NCI-H526 (cell line): ENCODE measurements around the gene KCNJ12.

Source experiments
- DNase-seq, 2 experiments: peaks; one replicate each; lab custom pipeline; 2025; lab: John Stamatoyannopoulos, UW

The KCNJ12 gene

DNA sequence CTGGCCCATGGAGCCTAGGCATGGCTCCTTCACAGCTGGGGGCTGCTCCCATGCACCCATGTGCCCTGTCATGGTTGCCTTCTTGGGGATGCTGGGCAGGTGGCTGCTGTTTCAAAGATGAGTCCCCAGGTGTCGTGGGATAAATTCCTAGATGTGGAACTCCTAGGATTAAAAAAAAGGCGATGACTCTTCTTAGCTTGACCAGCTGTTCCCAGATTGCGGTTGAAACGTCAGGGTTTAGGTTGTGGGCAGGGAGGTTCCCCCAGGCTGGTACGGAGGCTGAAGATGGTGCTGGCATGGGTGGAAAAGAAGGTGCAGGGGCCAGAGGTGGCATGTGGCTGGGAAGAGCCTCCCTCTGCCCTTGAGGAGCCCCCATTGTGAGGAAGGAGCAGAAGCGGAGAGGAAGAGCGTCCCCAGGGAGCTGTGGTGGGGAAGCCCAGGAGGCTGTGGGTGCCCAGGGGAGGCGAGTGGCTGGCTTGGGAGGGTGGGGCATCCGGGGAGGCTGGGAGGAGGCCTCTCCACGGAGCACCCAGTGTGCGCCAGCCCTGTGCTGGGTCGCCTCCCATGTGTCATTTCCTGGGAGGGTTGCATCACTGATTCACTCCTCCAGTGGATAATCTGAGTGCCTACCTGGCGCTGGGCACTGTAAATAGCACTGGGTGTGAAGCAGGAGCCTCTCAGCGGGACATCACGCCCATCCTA is 7.5 kb upstream of the KCNJ12 start:
- DNase-seq: no peak

DNA sequence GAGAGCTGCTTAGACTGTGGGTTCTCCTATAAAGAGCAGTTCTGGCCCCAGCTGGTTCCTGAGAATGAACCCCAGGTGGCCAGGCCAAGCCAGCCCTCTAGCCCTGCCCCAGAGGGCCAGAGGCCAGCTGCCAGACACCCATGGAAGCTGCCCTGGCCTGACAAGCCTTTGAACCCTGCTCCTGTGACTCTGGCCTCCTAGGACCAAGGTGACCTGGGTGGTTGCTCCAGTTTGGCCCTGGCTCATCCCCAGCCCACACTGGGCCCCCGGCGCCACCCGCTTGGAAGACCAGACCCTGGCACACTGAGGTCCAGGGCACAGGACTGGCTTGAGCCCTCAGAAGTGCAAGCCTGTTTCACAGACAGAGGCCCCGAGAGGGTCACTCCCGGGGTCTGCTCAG is 6.8 kb upstream of the KCNJ12 start:
- DNase-seq: no peak

DNA sequence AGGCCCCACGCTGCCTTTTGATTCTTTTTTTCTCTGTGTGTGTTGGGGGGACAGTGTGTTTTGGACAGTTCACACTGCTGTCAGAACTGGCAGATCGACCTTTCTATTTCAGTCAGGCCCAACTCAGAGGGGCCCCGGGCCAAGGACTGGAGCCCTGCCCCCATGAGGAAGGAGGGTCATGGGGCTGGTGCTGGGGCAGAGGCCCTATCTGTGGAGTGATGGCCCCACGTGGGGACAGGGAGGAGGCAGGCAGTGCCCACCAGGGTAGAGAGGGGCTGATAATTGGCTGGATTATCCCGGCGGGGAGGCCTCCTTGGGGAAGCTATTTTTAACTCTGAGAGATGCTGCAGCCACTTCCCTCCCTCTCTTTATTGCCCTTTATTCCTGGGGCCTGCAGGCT is 5.7 kb upstream of the KCNJ12 start:
- DNase-seq: no peak

DNA sequence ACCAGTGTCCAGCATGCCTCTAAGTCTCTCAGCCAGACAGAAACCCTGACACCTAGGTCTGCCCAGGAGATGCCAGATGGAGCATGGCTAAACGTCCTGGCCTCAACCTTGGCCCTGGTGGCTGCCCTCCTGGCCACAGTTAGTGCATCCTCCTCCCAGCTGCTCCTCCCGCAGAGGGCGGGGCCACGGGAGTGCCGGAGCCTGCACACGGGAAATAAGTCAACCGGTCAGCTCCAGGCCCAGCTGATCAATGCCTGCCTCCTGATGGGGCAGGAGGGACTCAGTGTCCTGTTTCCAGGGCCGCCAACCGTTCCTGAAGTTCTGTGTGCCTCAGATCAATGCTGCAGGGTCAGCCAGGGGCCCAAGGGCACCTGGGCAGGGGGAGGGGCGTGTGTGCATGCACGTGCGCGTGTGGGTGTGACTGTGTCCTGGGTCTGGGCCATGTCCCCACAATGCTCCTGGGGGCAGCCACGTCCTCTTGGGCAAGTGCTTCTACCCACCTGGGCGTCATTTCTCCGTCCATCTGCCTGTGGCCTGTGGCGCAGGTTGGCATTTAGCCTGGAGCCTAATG is 4.6 kb upstream of the KCNJ12 start:
- DNase-seq: no peak

DNA sequence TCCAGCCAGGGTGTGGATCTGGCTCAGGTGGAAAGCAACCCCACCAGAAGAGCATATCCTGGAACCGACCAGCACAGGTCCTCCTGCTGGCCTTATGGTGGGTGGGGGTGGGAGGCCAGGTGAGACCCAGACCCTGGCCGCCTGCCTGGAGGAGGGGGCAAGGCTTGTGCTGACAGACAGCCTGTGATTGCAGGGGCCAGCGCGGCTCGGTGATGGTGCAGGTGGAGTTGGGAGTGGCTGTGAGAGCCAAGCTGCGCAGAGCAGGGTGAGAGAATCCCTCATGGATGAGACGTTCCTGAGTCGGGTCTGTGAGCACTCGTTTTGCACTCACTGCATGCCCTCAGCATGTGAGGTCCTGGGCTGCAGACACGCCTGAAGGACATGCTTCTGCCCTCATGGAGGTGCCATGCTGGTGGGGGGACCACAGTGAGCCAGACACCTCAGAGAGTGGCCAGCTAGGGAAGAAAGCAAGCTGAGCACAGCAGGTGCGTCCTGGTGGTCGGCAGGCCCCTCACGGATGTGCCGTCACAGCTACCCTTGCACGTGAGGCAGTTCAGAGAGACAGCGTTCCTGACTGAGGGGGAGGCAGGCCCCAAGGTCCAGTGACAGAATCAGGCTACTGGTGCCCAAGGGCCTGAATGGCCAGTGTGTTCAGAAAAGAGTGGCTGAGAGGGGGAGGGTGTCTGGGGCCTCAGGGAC is 3.8 kb upstream of the KCNJ12 start:
- no peak for DNase-seq

DNA sequence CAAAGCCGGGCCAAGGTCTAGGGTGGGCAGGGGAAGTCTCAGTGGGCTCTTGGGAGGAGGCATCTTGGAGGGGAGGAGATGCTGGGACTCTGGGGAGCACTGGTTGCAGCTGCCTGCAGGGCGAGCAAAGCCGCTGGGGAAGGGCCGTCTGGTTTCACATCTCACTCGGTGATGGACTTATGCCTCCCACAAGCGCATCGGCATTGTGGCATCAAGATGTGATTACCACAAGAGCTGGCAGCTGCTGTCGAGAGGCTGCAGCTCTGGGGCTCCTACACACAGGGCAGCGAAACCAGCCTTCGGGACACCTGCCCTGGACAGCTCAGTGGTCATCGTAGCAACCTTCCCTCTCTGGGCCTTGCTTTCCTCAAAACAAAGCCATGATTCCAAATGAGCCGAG is 3.1 kb upstream of the KCNJ12 start:
- no peak for DNase-seq

DNA sequence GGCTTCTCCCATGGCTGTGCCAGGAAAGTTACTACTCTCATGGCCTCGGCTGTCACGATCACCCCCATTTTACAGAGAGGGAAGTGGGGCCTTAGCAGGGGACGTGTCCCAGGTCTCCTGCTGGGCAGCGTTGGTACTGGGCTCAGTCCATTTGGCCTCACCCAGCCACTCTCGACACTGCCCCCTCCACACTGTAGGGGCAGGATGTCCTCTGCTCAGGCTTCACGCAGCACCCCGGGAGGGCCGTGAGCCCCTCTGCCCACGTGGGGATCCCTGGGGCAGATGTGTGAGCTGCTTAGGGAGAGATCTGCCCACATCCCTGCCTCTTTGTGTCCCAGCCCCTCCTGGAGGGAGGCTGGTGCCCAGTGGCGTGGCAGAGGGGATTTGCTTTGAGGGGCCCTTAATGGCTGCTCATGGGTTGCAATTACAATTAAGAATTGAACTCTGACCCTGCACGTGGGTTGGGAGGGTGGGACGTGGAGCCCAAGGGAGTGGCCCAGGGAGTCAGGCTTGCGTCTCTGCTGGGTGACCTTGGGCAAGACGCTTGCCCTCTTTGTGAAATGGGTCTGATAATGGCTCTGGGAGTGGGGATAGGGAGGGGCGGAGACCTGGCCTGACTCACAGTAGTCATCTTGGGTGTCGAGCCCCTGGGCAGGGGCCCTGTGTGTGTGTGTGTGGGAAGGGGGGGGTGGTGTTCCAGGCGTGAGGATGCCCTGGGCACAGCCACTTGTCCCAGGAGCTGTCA is 2.3 kb upstream of the KCNJ12 start:
- no peak for DNase-seq

DNA sequence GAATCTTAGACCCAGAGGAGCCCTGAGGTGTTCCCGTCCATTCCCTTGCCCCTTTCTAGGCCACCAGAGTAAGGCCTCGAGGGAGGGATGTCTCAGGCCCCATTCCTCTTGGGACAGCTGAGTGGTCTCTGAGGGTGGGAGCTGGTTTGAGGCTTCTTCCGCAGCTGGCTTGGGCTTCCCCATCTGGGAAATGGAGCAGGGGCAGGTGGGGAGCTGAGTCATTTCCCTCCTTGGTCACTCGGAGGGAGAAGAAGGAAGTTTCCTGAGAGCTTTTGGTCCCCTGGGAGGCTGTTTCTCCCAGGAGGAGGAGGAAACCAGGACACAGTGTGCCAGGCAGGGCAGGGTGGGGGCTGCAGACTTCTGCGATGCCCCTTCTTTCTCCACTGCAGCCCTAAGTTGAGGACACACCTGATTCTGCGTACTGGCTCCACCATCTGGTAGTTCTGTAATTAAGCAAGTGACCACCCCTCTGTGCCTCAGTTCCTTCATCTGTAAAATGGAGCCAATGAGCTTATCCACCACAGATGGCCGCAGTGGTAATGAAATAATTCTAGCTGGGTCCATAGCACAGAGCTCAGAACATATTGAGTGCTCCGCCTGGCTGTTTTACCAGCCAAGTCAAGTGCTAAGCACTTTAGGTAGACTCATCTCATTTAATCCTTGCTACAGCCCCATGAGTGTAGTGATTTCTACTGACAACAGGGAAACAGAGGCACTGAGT is 1.6 kb upstream of the KCNJ12 start:
- DNase-seq: no peak

DNA sequence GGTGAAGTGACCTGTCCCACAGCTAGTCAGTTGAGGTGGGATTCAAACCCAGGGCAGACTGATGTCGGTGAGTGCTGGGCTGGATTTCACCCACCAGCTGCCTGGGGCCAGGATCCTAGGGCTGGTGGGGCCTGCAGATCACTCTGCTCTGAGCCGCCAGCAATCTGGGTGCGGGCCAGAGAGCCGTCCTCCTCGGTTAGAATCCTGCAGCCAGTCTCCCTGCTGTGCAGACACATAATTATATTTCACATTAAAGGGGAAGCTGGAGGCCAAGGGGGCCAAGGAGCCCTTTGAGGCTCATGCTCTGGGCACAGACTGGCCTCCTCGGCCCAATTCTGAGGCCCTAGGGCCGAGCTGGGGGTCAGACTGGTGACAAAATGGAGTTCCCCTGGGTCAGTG is 996 bp upstream of the KCNJ12 start:
- DNase-seq: no peak

DNA sequence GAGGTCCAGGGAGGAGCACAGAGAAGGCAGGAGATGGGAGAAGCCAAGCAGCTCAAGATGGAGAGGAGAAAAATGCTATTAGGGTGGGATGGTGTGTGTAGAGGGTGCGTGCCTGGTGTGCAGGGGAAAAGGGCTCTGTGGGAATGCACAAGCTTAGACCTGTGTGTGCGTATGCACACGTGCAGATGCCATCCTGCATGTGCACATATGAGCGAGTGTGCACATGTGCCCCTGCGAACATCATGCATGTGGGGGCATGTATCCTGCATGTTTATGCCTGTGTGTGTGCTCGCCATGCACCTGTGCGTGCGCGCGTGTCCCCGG is 438 bp upstream of the KCNJ12 start:
- no peak for DNase-seq

DNA sequence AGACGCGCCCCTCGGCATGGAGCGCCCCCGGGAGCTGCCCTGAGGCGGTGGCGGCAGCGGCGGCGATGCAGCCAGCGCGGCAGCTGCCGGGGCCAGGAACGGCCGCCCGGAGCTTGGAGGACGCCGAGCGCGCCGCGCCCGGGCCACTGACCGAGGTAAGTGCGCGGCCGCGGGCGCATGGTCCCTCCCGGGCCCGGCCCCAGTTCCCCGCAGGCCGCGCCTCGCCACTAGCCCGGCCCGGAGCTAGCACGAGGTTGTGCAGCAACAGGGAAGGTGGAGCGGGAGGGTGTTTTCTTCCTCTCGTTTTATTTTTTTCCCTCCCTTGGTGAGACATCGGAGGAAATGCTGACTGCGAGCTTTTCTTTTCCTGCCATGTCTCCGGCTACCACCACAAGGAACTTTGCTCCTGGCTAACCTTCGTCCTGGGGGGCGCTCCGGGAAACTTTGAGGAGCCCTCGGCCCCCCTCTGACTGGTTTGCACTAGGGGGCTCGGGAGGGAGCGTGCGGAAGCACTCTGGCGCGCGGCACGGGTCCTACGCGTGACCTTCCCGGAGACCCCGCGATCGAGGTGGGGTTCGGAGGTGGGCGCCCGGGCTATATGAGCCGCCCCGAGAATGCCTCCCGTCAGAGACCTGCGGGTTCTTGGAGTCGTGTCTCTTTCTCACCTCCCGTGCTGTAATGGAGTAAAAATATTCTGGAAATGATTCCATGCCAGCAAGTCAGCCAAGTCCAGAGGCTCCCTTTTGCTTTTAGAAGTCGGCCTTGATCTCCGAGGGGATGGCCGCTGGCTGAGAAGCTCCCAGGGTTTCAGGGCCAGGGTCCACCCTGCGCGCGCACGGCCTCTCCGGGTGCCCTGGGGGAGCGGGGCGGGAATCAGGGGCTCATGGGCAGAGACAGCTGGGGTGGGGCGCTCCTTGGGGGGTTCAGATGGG is 868 bp downstream of the KCNJ12 start:
- DNase-seq: peak in 1 of 2 experiments; percentile 51

DNA sequence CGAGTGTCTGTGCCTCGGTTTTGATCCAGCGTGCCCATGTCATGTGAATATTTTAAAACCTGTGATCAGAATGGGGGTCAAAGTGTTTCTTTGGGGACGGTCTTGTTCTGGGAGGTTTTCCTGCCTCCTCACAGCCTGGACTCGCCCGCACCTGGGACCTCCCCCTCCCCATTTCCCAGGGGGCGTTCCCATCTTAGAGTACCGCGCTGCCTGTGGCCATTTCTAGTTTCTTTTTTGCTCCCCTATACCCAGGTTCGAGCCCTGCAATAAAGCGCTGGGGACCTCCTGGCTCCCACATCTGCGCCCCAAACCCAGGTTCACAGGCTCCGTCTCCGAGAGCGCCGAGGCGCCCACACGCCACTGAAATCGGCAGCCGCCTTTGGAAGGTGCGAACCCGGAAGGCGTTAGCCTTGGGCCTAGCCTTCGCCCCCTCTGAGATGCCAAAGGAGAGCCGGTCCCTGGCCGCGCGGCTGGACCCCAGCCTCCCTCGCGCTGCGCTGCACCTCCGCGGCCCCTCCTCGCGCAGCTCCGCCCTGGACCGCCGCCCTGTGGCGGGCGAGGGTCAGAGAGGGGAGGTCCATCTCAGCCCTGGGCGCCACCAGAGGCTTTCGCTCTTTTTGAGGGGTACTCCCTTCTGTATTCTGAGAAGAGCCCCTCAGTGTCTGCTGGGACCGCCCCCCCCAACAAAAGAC is 1.7 kb downstream of the KCNJ12 start:
- no peak for DNase-seq

DNA sequence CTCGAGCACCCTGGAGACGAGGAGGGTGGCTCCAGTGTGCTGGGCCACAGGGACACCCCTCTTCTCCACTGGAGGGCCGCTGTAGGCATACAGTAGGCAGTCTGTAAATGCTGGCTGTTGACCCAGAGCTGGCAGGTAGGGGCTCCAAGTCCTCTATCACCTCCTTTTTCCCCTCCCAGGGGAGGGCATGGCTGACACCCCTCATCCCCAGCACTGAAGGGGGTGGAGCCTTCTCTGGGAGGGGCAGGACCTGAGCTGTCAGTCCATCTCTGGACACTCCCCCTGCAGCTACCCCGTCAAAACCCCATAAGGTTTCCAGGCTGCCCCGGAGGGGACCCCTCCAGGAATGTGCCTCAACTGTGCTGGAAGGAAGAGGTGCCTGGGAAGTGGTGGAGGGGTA is 2.4 kb downstream of the KCNJ12 start:
- DNase-seq: no peak

DNA sequence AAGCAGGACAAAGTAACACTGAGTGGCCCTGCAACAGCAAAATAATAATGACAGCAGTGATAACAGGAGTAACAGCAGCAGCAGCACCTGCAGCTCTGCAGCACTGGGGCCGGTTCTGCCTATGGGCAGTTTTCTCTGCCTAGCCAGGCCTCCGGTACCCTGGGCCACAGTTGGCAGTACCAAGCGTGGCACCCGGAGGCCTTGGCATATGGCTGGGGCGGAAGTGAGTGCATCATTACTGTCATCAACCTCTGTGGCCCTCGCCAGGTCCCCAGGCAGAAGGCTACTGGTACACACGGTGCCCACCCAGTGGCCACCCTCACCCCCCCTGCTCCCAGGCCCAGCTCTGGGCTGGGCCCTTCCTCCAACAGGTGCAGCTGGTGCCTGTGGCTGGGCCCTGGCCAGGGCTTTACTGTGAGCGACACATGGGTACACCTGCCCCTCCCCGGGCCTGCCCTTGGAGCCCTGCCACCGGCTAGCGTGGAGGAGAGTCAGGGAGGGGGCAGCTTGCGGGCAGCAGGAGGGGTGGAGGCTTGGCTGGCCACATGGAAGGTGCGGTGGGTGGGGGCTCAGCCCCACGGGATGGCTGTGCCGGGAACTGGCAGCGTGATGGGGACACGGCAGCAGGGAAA is 3.0 kb downstream of the KCNJ12 start:
- no peak for DNase-seq

DNA sequence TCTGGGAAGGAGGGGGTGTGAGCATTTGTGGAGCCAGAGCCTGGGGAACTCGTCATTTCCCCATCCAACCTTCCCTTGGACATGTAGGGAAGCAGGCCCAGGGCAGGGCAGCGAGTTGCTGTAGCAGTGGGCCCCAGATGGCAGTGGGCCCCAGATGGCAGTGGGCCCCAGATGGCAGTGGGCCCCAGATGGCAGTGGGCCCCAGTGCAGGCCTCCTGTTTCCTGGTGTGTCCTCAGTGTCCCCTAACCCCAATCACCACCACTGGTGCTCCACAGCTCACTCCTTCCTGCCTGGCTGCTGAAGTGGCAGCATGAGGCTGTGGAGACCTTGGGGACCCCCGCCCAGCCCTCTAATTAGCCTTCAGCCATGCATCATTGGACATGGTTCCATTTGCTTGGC is 4.5 kb downstream of the KCNJ12 start:
- DNase-seq: no peak

DNA sequence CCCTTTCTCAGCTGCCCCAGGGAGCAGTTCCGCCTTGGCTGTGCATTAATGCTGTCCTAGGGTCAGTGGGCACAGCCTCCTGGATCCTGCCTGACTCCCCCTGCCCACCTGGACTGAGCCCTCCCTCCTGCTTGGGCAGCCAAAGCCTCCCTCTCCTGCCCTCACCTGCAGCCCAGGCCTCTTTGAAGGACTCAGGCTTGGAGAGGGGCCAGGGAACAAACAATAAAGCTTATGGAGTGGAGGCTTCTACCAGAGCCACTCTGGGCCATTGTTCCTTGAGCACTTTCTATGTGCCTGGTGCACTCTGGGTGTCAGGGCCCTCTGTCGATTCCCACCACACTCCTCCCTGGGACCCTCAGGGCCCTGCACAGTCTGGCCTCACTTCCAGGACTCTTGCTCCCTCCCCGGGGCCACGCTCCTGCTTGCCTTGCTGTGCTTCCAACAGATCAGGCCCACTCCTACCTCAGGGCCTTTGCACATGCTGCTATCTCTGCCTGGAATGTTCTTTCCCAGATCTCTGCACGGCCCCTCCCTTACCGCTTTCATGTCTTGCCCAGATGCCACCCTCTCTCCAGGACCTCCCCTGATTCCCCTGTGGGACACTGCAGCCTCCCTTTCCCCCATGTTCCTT is 5.0 kb downstream of the KCNJ12 start:
- DNase-seq: no peak

DNA sequence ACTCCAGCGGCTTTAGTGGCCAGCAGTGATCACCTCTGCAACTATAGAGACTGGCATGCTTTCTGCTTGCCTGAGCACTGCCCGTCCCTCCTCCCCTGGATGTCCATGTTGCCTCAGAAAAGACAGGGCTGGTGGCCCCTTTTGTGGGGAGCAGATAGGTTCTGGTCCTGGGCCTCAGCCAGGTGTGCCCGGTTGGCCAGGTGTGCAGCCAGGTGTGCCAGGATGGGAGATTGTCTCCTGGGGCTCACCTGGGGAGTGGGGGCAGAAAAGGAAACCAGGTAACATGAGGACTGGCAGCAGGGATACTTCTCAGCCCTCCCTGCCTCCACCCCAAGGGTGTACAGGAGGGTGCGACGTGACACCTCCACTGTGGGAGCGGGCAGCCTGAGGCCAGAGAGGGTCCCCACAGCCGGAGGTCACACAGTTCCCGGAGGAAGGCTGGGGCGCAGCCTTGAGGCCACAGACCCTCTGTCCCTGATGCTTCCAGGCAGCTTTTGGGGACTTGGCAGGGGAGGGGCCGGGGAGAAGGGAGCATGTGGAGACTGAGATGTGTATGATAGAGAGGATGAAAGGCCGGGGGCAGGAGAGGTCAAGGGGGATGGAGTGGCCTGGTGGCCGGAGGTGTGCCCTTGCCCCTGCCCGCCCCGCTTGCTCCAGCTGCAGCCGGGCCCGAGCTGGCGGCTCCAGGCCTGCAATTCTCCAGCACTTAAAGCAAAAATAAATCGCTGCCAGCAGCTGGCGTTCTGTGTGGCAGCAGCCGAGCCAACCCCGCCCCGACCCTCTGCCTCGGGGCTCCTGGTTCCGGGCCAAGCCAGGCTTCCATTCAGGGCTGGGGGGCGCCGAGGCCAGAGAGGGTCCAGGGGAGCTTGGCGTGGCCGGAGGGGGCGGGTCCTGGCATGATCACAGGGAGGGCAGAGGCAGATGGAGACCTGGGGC is 6.7 kb downstream of the KCNJ12 start:
- no peak for DNase-seq

DNA sequence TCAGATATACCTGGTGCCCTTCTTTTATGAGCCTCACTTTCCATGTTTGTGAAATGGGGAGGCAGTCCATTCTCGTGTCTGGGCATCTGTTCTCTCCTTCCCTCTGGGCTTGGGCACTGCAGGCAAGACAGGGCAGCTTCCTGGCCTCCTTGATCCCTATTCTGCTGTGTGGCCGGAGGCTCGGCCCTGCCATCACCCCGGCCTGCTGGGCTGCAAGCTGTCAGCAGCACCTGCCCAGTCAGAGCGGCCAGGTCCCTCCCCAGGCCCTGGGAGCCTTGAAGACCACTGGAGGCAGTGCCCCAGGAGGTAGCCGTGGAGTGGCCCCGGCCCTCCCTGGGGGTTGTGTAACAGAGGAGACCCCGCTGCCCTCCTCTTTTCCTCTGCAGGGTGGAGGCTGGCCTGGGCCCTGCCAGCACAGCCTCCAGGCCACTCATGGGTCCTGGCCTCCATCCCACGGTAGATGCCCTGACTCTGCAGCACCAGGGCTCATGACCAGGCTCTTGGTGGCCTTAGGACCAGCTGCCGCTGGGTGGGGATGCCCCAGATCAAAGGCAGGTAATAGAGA is 9.2 kb downstream of the KCNJ12 start:
- no peak for DNase-seq
